ENCODE results near the gene CNNM4.
A peak's percentile ranks its signal among the peaks of the same experiment; 100 is the strongest.

The CNNM4 gene

DNA sequence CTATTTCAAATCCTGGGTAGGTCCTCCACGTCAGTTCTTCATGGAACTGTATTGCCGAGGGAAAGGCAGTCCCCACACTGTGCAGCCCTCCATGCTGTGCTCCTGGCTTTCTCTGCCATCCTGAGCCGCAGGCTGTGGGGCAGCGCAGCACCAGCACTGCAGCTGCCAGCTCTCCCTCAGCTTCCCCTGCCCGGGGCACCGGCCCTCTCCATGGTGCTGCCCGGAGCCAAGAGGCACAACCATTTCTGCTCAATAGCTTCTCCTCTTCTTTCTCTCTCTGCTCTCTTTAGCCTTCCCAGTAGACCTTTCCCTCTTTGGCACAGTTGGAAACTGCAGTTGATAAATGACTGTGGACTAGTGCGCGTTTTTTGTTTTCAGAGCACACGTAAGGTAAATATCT is 71.0 kb downstream of the CNNM4 start:
- Histone ChIP-seq H3K27ac (ENCODE audit: low read length) (no peak overlapping the region), H3K36me3 (ENCODE audit: control insufficient read depth, low read depth, low read length) (peaks cover 47% of the 10 kb centered on the region), H3K4me3 (ENCODE audit: low read length) (no peak overlapping the region), H3K4me1 (ENCODE audit: control insufficient read depth, low read depth, low read length) (peaks cover 17% of the 10 kb centered on the region), H3K27me3 (ENCODE audit: control insufficient read depth, insufficient read depth, low read length) (no peaks in the 10 kb centered on the region), H3K9ac (ENCODE audit: low read length) (no peak overlapping the region), H3K9me3 (ENCODE audit: control insufficient read depth, low read depth, low read length) (no peaks in the 10 kb centered on the region)

DNA sequence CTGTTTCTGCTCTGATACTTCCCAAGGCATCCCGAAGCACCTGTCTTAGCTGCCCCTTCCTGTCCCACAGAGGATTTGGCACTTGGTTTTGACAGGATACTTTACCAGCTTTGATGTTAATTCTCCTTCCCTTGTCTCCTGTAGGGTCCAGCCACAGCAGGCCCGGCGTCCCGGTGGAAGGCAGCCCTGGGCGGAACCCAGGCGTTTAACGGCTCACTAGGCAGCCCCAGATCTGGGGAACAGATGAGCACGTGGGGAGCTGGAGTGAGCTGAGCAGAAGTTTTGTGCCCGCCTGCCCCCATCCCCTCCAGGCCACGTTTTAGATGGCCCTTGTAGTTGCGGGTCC is 71.7 kb downstream of the CNNM4 start:
- H3K27me3 ChIP-seq (ENCODE audit: control insufficient read depth, insufficient read depth, low read length) = no peaks in the 10 kb centered on the region
- peak overlapping the region; percentile 63 for H3K4me3 ChIP-seq (ENCODE audit: low read length)
- H3K4me1 ChIP-seq (ENCODE audit: control insufficient read depth, low read depth, low read length) = peaks cover 17% of the 10 kb centered on the region
- H3K9me3 ChIP-seq (ENCODE audit: control insufficient read depth, low read depth, low read length) = no peaks in the 10 kb centered on the region
- peaks cover 44% of the 10 kb centered on the region for H3K36me3 ChIP-seq (ENCODE audit: control insufficient read depth, low read depth, low read length)
- H3K27ac ChIP-seq (ENCODE audit: low read length) = no peak overlapping the region
- H3K9ac ChIP-seq (ENCODE audit: low read length) = peak overlapping the region; percentile 48

DNA sequence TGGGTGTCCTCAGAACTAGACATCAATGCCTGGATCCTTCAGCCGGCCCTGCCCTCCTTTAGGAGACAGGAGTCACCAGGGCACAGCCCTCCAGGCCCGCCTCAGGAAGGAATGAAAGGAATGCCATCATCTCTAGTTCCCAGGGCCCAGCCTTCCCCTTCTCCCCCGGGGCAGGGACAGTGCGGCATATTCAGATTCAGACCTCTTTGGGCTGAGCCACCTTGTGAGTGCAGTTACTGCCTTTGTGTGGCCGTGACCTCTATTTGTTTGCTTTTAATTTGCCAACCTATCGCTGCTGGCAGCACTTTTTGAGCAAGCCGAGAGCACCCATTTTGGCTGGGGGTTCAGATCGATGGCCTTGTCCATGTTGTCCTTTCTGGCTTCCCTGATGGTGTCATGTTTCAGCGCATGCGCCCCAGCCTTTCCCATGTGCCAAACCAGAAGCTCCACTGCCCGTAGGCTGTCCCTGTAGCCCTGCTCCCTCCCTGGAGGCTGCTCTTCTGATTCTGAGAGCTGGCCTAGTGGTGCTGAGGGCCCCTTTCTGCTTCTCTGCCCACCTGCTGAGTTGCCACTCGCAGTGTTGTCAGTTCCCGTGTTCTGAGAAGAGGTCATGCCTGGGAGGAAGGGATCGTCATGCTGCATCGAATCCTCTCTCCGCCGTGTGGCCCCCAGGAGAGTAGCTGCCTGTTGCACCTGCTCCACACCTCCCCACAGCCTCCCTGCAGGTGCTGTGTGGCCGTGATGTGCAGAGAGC is 72.2 kb downstream of the CNNM4 start:
- Histone ChIP-seq H3K9me3 (ENCODE audit: control insufficient read depth, low read depth, low read length) (no peaks in the 10 kb centered on the region), H3K27ac (ENCODE audit: low read length) (no peak overlapping the region), H3K9ac (ENCODE audit: low read length) (peak overlapping the region; percentile 48)

DNA sequence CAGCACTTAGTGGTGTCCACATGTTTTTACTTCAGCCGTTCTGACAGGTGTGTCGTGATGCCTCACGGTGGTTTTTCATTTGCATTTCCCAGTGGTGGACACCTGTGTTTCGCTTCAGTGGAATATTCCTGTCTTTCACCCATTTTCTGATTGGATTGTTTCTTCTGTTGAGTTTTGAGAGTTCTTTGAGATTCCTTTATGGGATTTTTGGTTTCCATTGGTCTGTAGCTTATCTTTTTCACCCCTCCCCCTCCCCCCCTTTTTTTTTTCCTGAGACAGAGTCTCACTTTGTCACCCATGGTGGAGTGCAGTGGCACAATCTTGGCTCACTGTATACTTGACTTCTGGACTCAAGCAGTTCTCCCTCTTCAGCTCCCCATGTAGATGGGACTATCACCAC is 75.1 kb downstream of the CNNM4 start:
- H3K9ac ChIP-seq (ENCODE audit: low read length) = no peak overlapping the region
- H3K4me3 ChIP-seq (ENCODE audit: low read length) = no peak overlapping the region
- H3K4me1 ChIP-seq (ENCODE audit: control insufficient read depth, low read depth, low read length) = peaks cover 17% of the 10 kb centered on the region
- H3K27me3 ChIP-seq (ENCODE audit: control insufficient read depth, insufficient read depth, low read length) = no peaks in the 10 kb centered on the region
- H3K9me3 ChIP-seq (ENCODE audit: control insufficient read depth, low read depth, low read length) = no peaks in the 10 kb centered on the region
- H3K27ac ChIP-seq (ENCODE audit: low read length) = no peak overlapping the region
- H3K36me3 ChIP-seq (ENCODE audit: control insufficient read depth, low read depth, low read length) = peaks cover 13% of the 10 kb centered on the region

More for the DNA sequence above, 72.2 kb downstream of the CNNM4 start:
- Histone ChIP-seq H3K4me1 (ENCODE audit: control insufficient read depth, low read depth, low read length) (peaks cover 17% of the 10 kb centered on the region), H3K4me3 (ENCODE audit: low read length) (peak overlapping the region; percentile 63), H3K27me3 (ENCODE audit: control insufficient read depth, insufficient read depth, low read length) (no peaks in the 10 kb centered on the region), H3K36me3 (ENCODE audit: control insufficient read depth, low read depth, low read length) (peaks cover 38% of the 10 kb centered on the region)

DNA sequence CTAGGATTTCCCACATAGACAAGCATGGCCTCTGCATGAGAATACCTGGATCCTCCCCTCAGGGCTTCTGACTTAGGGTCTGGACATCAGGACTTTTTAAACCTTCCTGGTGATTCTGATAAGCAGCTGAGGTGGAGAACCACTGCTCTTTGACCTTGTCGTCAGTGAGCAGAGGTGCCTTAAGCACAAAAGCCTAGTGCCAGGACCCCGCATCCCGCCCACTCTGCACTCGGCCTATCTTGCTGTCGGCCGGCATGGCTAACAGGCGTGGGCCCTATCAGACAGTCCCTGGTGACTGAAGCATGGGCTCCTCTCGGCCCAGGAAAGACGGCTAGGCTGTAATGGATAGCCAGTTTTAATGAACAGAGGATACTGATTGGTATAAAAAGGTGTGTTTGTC is 76.9 kb downstream of the CNNM4 start:
- H3K4me3 ChIP-seq (ENCODE audit: low read length) = no peak overlapping the region
- H3K27ac ChIP-seq (ENCODE audit: low read length) = no peak overlapping the region
- no peaks in the 10 kb centered on the region for H3K27me3 ChIP-seq (ENCODE audit: control insufficient read depth, insufficient read depth, low read length)
- H3K4me1 ChIP-seq (ENCODE audit: control insufficient read depth, low read depth, low read length) = peaks cover 9% of the 10 kb centered on the region
- peaks cover 6% of the 10 kb centered on the region for H3K36me3 ChIP-seq (ENCODE audit: control insufficient read depth, low read depth, low read length)
- H3K9me3 ChIP-seq (ENCODE audit: control insufficient read depth, low read depth, low read length) = no peaks in the 10 kb centered on the region
- H3K9ac ChIP-seq (ENCODE audit: low read length) = no peak overlapping the region

DNA sequence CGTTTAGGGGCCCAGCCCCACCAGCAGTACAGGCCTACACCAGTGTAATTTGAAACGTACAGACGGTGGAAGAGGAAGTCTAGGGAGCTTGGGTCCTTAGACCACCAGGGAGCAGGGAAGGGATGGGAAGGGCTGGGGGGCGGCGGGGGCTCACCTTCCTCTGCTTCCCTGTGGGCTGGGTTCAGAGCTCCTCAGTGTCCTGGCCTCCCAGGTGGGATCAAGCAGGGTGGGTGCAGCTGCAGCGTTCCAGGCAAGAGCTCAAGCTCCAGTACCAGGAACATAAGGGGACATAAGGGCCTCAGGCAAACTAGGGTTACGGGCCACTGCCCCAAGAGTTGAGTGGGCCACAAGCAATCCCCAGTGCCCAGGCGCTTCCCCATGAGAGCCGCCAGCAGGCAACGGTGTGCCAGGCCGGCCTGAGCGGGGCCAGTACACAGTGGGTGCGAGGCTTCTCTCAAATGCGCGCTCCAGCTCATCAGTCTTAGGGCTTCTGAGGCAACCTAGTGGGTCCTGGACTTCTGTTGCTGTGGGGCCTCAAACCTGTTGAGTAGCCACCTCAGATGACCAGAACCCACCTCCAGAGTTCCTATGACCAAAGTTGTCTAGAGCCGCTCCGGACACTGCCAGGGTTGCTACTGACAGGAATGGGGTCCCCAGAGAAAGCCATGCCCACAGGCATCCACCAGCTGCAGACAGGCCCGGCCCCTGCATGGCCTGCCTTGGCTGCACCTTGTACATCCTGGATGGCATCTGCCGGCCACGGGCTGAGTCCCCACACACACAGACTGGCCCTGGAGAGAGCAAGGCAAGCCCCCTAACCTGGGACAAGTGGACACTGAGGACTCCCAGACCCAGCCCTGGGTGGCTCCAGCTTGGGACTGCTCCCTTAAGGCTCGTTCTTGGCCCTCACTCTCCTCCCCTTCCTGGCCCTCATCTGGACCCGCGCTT is 77.9 kb downstream of the CNNM4 start:
- Histone ChIP-seq H3K27ac (ENCODE audit: low read length) (no peak overlapping the region), H3K4me3 (ENCODE audit: low read length) (no peak overlapping the region), H3K9ac (ENCODE audit: low read length) (no peak overlapping the region)

DNA sequence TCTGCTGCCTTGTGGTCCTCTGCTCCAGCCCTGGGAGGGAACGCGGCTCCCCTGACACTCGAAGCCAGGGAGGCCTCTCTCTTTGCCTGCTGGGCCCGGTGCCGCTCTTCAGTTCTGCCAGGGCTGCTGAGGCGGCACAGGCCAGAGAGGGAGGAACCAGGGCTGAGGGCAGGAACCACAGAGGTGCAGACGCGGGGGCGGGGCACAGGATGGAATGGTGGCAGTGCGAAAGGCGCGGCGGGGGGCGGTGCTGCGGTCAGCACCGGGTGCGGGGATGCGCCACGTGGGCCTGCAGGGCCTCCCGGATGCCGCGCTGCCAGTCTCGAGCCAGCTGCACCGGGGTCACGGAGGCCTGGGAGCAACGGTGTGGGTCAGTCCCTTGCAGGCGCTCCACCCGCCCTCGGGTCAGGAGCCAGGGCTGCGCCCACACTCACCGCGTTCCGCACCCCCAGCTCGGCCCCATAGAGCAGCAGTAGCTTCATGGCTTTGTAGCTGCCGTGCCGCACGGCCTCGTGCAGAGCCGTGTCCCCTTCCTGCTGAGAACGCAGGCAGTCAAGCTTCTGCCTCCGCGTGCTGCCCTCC is 78.7 kb downstream of the CNNM4 start:
- H3K27ac ChIP-seq (ENCODE audit: low read length) = no peak overlapping the region
- no peaks in the 10 kb centered on the region for H3K27me3 ChIP-seq (ENCODE audit: control insufficient read depth, insufficient read depth, low read length)
- H3K4me3 ChIP-seq (ENCODE audit: low read length) = no peak overlapping the region
- peaks cover 5% of the 10 kb centered on the region for H3K36me3 ChIP-seq (ENCODE audit: control insufficient read depth, low read depth, low read length)
- H3K9ac ChIP-seq (ENCODE audit: low read length) = no peak overlapping the region
- H3K4me1 ChIP-seq (ENCODE audit: control insufficient read depth, low read depth, low read length) = no peaks in the 10 kb centered on the region
- H3K9me3 ChIP-seq (ENCODE audit: control insufficient read depth, low read depth, low read length) = no peaks in the 10 kb centered on the region

More for the DNA sequence above, 77.9 kb downstream of the CNNM4 start:
- Histone ChIP-seq H3K4me1 (ENCODE audit: control insufficient read depth, low read depth, low read length) (peaks cover under 1% of the 10 kb centered on the region), H3K27me3 (ENCODE audit: control insufficient read depth, insufficient read depth, low read length) (no peaks in the 10 kb centered on the region), H3K9me3 (ENCODE audit: control insufficient read depth, low read depth, low read length) (no peaks in the 10 kb centered on the region), H3K36me3 (ENCODE audit: control insufficient read depth, low read depth, low read length) (peaks cover 6% of the 10 kb centered on the region)

DNA sequence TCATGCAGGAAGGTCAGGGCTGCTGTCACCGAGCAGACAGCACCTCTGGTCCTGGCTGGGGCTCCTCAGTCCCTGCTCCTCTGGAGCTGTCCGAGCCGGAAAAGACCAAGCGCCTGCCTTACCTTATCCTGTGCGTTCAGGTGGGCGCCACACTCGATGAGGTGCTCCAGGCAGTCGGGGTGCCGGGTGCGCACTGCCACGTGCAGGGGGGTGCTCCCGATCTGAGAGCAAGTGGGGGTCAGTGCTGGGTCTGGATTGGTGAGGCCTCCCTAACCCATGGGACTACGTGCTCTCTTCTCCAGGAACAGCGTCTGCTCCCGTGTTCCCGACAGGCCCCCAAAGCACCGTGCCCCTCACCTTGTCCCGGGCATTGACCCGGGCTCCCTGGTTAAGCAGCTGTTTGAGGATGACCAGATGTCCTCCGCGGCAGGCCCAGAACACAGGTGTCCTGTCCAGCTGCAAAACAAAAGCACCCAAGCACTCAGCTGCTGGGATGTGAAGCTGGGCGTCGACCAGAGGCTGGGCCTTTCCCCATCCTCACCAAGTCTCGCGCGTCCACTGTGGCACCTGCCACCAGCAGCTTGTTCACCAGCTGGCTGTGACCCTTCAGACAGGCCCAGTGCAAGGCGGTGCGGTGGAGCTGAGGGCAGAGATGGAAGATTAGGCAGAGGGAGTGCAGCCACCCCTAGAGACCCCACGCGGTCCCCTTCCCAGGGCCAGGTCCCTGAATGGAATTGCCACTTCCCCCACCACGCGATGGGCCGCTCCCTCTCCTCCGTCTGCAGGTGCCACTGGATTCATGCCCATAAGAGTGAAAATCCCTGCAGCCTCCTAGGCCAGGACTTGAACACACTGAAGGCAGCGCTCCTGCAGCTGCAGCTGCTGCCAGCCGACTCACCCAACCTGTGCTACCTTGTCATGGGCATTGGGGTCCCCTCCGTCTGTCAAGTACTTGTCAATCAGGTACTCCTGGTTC is 79.5 kb downstream of the CNNM4 start:
- H3K9ac ChIP-seq (ENCODE audit: low read length) = no peak overlapping the region
- no peaks in the 10 kb centered on the region for H3K27me3 ChIP-seq (ENCODE audit: control insufficient read depth, insufficient read depth, low read length)
- H3K4me1 ChIP-seq (ENCODE audit: control insufficient read depth, low read depth, low read length) = no peaks in the 10 kb centered on the region
- no peaks in the 10 kb centered on the region for H3K9me3 ChIP-seq (ENCODE audit: control insufficient read depth, low read depth, low read length)
- no peak overlapping the region for H3K4me3 ChIP-seq (ENCODE audit: low read length)
- no peaks in the 10 kb centered on the region for H3K36me3 ChIP-seq (ENCODE audit: control insufficient read depth, low read depth, low read length)
- H3K27ac ChIP-seq (ENCODE audit: low read length) = no peak overlapping the region

DNA sequence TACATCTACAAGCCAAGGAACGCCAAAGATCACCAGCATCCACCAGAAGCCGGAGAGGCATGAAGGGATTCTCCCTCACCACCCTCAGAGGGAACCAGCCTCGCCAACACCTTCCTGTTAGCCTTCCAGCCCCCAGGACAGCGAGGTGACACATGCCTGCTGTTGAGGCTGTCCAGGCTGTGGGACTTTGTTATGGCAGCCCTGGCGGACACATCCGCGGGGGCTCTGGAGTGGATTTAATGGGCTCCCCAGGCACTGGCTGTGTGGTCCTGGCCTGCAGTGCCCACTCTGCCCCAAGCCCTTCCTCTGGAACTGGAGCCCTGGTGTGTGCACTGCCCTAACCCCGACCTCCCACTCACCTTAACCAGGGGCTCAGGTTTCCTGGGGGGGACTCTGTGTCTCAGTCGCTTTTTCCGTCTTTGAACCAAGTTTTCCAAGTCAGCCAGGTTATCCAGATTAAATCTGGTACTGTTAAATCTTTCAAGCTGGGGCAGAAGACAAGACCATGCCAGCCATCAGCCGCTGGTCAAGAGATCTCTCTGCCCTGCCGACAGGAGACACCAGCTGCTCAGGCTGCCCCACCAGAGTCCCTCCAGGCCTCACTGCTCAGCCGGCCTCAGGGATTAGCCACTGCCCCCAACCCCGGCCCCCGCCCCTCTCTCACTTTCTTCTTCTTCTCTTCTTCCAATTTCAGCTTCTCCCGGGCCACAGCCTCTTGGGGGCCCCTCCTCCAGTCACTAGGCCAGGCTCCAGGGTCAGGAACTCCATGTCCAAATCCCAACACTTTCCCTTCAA is 81.2 kb downstream of the CNNM4 start:
- no peak overlapping the region for H3K4me3 ChIP-seq (ENCODE audit: low read length)
- no peaks in the 10 kb centered on the region for H3K27me3 ChIP-seq (ENCODE audit: control insufficient read depth, insufficient read depth, low read length)
- H3K36me3 ChIP-seq (ENCODE audit: control insufficient read depth, low read depth, low read length) = no peaks in the 10 kb centered on the region
- H3K4me1 ChIP-seq (ENCODE audit: control insufficient read depth, low read depth, low read length) = no peaks in the 10 kb centered on the region
- H3K27ac ChIP-seq (ENCODE audit: low read length) = no peak overlapping the region
- H3K9ac ChIP-seq (ENCODE audit: low read length) = no peak overlapping the region
- H3K9me3 ChIP-seq (ENCODE audit: control insufficient read depth, low read depth, low read length) = no peaks in the 10 kb centered on the region

DNA sequence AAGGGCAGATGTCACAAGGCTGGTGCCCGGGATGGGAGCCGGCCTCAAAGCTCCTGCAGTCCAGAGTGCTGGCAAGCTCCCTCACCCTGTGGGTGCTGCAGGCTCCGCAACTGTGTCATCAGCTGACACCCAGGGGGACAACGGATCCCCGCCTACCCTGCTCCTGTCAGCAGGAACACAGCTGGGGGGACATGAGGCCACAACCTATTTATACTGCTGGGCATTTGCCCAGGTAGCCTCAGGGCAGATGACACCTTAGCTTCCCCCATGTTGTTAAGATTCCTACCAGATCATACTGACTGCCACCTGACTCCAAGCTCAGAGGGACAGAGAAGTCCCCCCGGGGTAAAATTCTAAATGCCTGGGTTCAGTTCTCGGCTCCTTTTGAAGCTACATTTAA is 81.9 kb downstream of the CNNM4 start:
- H3K36me3 ChIP-seq (ENCODE audit: control insufficient read depth, low read depth, low read length) = no peaks in the 10 kb centered on the region
- no peak overlapping the region for H3K9ac ChIP-seq (ENCODE audit: low read length)
- no peaks in the 10 kb centered on the region for H3K27me3 ChIP-seq (ENCODE audit: control insufficient read depth, insufficient read depth, low read length)
- H3K27ac ChIP-seq (ENCODE audit: low read length) = no peak overlapping the region
- no peaks in the 10 kb centered on the region for H3K9me3 ChIP-seq (ENCODE audit: control insufficient read depth, low read depth, low read length)
- no peak overlapping the region for H3K4me3 ChIP-seq (ENCODE audit: low read length)
- H3K4me1 ChIP-seq (ENCODE audit: control insufficient read depth, low read depth, low read length) = no peaks in the 10 kb centered on the region

Measured in iPS-18a (cell line).